Activated CD4-positive, alpha-beta T cell treated with anti-CD3 and anti-CD28 coated beads, Interleukin-2, Interleukin-6, amounts not matched to agents 100 ng/mL and 50 ng/mL, durations not matched to agents 16 hours and 8 hours (primary cell): ENCODE results near the gene GRIK5.
A peak's percentile ranks its signal among the peaks of the same experiment; 100 is the strongest.

Source experiments
- DNase-seq: peaks from one replicate; pipeline ENCODE4 v3.0.0-alpha.2; 2020

Gene GRIK5

DNA sequence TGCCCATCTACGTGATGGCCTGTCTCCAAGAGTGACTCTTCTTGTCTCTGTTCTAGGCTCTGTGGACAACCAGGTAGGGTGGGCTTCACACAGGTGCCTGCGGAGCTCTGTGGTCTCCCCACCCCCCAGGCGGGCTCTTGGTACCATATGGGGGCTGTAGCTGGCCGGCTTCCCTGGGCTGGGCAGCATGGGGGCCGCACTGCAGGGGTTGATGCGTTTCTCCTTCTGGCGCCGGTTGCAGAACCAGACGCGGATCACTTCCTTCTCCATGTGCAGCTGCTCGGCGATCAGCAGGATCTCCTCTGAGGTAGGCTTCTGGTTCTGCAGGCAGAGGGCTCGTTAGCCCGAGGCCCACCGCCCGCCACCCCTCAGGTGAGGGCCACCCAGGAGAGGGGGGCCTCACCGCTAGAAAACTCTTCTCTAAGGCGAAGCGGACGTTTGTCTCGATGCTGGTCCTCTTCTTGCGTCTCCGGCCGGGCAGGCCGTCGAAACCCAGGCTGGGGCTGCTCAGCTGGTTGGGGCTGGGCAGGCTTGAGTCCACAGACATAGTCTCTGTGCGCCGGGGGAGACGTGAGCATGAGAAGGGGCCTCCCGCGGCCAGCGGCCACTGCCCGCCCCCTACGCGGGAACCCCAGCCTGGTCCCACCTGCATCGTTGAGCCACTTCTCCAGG is 25.3 kb upstream of the GRIK5 start:
- no peak for DNase-seq

DNA sequence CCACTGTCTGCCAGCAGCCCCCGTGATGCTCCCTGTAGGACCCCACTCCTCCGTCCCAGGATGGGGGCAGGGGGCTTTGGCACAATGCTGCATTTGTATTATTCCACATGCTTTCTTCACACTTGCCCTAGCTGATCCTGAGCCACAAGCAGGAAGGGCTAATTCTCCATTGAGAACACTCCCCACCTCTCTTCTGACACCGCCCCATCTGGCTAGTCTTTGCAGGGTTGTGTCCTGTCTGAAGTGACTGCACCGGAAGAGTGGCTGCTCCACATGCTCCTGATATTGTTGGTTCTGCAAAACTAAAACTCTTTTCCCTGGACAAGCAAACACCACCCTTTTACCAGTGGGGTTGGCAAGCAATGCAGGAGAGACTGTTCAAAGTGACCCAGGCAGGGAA is 23.9 kb upstream of the GRIK5 start:
- DNase-seq, result no peak

DNA sequence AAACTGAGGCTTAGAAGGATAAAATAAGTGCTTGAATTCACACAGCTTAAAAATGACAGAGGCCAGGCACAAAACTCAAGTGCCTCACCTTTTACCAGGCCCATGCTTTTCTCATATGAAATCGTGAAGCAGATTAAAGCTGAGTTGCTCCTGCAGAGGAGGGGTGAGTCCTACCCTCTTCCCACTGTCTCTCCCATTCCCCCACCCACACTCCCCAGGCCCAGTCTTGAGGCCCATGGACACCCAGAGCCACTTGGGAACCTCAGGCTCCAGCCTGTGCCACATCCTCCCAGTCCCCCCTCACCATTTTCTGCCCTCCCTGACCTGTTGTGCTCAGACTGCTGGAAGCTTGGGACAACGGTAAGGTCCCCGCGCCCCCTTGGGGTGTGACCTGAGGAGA is 23.5 kb upstream of the GRIK5 start:
- no peak for DNase-seq

DNA sequence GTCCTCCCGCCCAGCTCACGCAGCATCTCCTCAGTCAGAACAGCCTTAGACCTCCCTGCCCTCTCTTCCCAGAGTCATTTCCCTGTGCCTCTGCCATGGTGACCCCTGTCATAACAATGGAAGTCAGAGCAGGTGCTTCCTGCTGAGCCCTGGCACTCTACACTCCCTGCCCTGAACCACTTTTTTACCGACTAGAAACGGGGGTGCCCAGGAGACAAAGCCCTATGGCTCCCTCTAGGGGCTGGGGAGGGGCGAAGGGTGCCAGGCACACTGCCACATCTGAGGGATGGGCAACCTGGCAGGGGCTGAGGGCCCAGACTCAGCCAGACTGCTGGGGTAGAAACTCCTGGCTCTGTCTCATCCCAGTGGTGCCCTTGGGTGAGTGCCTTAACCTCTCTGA is 22.3 kb upstream of the GRIK5 start:
- DNase-seq, result peak; percentile 70

DNA sequence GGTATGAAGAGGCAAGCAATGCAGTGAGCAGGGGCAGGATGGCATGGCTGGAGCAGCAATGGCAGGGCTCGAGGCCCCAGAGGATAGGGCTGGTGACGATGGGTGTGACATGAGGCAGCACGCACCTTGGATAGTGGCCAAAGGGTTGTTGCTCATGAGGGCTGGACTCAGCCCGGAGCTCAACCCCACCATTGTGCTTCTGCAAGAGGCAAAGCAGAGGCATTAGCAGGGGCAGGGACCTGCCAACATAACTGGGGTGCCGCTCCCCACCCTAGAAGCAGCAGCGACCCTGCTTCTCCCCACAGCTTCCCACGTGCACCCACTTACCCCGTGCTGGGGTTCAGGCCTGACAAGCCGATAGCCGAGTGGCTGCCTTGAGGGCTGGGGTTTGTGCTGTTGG is 21.7 kb upstream of the GRIK5 start:
- no peak for DNase-seq

DNA sequence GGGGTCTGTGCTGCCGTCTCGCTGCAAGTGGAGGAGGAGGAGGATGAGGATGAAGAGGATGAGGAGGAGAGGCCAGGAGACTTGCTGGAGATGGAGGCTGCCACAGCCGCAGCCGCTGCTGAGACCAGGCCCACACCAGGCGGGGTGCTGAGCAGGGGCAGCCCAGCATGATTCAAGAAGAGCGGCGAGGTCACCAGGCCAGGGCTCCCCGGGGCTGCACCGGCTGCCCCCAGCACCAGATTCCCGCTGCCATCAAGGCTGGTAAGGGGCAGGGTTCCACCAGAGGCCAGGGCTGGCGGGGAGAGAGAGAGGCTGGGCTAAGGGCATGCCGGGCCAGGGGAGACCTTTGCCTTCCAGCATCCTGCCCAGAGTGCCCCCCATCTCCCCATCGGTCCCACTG is 21.3 kb upstream of the GRIK5 start:
- no peak for DNase-seq

DNA sequence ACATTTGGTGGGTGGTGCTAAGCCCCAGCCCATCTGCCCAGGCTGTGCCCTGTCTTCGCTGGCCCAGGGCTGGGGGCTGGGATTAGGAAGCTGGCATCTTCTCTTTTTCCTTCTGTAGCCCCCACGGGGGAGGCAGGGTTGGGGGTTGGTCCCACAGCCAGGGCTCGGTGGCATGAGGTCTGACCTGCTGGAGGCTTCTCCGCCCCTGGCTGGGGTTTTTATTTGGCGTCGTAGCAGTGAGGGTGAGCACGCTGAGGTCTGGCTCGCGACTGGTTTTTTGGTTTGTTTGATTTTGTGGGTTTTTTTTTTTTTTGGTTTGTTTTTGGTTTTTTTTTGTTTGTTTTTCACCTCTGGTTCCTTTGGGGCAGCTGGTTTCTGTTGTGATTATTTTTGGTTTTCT is 20.7 kb upstream of the GRIK5 start:
- no peak for DNase-seq

DNA sequence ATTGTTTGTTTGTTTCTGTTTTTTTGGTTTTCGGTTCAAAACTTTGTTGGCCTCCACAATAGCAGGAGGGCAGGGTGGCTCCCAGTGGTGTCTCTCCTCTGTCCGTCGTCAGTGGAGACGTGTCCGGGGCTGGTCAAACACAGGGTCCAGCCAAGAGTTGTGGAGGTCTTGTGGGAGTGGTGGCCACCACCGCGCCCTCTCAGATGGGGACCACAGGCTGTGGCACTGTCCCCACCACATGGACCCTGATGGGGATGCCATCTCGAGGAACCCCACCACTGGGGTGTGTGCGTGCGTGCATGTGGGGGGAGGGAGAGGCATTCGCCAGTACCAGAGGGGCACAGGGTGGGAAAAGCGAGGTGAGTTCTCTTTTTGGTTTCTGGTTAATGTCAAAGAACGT is 19.8 kb upstream of the GRIK5 start:
- DNase-seq, result no peak

DNA sequence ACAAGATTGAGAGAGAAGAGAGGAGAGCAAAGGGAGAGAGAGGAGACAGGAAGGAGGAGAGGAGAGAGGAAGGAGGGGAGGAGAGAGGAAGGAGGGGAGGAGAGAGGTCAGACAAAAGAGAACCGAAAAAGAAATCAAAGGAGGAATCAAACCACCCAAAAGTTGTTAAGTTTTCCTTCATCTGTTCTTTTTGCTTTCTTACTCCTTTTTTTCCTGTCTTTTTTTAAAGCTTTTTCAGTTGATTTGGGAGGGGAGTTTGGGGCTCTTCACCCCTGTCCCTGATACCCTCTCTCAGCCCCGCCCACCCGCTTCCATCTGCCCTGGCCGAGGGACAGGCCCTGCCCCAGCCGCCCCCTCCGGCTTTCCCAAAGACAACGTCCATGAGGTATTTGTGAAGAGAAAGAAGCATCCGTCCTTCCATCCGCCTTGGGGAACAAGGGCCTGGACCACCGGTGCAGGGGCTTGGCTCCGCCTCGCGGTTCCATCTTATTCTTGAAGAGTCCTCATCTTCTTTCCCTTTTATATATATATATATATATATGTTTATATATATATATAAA is 19.3 kb upstream of the GRIK5 start:
- no peak for DNase-seq

DNA sequence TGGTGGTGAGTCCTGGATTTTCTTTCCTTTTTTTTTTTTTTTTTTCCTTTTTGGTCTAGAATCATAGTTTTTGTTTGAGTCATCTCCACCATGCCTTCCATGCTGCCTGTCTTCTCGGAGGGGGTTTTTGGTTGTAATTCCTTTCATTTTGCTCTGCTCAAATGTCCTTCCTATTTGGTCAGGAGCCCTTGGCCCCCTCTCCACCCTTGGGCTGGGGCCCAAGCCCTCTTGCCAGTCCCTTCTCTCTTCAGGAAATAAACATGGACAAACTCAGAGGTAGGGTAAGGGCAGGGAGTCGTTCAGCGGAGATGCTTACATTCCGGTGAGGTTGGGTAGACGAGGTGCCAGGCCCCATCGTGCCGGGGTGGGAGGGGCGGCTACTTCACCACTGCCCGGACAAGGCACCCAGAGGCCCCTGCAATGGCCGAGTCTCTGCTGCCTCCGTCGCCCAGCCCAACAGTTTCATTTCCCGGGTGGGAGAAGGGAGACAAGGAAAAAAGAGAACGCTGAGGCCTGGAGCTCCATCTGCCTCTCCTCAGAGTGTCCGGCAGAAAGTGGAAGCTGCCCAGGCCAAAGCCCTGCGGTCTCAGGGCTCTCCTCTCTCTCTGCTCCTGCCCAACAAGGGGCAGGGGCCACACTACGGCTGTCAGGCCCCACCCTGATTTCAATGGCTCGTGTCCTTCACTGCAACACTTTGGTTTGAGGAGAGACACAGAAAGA is 18.6 kb upstream of the GRIK5 start:
- no peak for DNase-seq

DNA sequence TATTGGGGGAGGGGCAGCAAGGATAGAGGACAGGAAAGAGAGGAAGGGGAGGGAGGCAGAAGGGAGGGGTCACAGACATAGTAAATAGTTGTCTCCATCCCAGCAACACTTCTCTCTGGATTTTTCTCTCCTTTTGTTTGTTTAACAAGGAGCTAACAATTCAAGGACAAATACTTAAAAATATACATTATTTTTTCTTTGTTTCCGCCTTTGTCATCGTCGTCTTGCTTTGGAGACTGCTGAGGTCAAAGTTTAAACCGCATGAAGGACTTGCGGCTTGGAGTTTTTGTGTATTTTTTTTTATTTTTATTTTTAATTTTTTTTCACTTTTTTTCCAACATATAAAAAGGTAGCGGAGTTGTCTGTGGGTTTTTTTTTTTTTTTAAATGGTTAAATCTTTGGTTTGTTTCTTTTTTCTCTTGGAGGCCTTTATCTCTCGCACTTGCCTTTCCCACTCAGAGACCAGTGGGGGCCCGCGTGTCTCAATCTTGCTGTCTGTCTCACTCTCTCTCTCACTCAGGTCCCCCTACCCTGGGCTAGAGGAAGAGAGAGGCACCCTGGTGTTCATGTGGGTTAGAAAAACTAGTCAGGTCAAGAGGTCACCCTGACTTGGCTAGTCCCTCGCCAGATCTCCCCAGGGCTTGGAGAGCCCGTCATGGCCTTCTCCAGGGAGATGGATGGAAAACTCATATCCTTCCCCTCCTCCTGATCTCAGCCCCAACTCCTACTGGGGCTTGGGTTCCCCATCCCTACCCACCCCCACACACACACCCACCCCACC is 17.0 kb upstream of the GRIK5 start:
- DNase-seq, result no peak

DNA sequence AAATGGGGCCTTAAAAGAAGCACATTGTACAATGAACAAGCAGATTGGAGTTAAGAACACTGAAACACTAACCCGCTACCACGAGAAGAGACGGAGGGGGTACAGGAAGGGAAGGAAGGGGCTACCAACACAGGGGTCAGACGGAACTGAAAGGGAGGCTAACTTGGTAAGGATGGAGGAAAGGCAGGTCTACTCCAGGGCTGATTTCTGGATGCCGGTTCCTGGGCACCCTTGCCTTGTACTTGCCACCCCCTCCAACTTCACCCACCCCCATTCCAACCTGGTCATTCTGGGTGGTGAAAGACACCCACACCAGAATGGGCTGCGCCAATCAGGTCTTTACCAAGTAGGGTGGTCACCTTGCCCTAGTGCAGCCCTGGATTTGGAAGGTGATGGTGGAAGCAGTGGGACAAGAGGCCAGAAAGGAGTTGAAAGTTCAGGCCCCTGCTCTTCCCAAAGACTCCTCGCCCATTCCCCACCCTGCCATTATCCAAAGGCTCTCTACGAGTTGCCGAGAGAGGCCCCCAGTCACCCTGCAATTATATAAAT is 16.3 kb upstream of the GRIK5 start:
- no peak for DNase-seq

DNA sequence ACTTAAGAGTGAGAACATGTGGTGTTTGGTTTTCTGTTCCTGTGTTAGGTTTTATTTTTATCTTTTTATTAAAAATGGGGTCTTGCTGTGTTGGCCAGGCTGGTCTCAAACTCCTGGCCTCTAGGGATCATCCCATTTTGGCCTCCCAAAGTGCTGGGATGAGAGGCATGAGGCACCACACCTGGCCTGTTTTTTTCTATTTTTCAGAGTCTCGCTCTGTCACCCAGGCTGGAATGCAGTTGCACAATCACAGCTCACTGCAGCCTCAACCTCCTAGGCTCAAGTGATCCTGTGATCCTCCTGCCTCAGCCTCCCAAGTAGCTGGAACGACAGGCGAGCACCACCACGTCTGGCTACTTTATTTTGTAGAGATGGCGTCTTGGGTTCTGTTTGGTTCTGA is 13.5 kb upstream of the GRIK5 start:
- DNase-seq, result no peak

DNA sequence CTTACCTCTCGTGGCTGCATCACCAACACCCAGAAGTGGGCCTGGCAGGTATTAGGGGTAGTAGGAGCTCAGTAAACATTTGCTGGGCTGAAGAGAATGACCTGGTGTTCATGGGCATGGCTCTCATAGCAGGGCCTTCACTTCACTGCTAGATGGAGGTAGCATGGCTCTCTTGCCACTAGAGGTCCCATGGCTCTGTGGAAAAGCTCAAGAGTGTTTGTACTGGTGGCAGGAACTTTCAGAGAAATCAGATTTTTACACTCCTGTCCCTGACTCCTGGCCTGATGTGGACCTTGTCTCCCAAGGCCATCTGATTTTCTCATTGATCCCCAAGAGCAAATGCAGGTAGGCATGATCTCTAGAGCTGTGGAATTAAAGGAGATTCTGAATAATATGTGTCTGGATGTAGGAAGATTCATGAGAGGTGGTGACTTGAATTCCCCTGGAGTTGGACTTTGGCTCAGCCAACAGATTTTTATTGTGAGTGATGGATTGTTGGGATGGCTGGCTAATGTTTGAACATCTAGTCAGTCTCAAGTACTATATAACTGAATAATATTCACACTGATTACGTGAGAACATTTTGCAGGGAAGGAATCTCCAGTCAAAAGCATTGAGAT is 11.7 kb upstream of the GRIK5 start:
- DNase-seq, result peak; percentile 32

DNA sequence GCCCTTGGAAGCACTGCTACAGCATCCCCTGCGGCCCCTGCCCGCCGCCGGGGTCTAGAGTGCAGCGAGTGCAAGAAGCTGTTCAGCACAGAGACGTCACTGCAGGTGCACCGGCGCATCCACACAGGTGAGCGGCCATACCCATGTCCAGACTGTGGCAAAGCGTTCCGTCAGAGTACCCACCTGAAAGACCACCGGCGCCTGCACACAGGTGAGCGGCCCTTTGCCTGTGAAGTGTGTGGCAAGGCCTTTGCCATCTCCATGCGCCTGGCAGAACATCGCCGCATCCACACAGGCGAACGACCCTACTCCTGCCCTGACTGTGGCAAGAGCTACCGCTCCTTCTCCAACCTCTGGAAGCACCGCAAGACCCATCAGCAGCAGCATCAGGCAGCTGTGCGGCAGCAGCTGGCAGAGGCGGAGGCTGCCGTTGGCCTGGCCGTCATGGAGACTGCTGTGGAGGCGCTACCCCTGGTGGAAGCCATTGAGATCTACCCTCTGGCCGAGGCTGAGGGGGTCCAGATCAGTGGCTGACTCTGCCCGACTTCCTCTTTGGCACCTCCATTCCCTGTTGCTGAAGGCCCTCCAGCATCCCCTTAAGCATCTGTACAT is 10.9 kb upstream of the GRIK5 start:
- DNase-seq, result no peak

DNA sequence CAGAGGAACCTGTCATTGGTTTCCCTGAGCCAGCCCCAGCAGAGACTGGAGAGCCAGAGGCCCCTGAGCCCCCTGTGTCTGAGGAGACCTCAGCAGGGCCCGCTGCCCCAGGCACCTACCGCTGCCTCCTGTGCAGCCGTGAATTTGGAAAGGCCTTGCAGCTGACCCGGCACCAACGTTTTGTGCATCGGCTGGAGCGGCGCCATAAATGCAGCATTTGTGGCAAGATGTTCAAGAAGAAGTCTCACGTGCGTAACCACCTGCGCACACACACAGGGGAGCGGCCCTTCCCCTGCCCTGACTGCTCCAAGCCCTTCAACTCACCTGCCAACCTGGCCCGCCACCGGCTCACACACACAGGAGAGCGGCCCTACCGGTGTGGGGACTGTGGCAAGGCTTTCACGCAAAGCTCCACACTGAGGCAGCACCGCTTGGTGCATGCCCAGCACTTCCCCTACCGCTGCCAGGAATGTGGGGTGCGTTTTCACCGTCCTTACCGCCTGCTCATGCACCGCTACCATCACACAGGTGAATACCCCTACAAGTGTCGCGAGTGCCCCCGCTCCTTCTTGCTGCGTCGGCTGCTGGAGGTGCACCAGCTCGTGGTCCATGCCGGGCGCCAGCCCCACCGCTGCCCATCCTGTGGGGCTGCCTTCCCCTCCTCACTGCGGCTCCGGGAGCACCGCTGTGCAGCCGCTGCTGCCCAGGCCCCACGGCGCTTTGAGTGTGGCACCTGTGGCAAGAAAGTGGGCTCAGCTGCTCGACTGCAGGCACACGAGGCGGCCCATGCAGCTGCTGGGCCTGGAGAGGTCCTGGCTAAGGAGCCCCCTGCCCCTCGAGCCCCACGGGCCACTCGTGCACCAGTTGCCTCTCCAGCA is 10.1 kb upstream of the GRIK5 start:
- DNase-seq, result no peak

DNA sequence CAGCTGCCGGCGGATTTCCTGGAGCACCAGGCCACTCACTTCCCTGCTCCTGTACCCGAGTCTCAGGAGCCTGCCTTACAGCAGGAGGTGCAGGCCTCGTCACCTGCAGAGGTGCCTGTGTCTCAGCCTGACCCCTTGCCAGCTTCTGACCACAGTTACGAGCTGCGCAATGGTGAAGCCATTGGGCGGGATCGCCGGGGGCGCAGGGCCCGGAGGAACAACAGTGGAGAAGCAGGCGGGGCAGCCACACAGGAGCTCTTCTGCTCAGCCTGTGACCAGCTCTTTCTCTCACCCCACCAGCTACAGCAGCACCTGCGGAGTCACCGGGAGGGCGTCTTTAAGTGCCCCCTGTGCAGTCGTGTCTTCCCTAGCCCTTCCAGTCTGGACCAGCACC is 9.3 kb upstream of the GRIK5 start:
- DNase-seq, result no peak

DNA sequence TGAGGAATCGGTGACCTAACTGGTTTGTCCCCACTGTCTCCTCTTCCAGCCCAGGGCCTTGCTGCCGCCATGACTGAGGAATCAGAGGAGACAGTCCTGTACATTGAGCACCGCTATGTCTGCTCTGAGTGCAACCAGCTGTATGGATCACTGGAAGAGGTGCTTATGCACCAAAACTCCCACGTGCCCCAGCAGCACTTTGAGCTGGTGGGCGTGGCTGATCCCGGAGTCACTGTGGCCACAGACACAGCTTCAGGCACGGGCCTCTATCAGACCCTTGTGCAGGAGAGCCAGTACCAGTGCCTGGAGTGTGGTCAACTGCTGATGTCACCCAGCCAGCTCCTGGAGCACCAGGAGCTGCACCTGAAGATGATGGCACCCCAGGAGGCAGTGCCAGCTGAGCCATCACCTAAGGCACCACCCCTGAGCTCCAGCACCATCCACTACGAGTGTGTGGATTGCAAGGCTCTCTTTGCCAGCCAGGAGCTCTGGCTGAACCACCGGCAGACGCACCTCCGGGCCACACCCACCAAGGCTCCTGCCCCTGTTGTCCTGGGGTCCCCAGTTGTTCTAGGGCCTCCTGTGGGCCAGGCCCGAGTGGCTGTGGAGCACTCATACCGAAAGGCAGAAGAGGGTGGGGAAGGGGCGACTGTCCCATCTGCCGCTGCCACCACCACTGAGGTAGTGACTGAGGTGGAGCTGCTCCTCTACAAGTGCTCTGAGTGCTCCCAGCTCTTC is 8.7 kb upstream of the GRIK5 start:
- DNase-seq, result no peak

DNA sequence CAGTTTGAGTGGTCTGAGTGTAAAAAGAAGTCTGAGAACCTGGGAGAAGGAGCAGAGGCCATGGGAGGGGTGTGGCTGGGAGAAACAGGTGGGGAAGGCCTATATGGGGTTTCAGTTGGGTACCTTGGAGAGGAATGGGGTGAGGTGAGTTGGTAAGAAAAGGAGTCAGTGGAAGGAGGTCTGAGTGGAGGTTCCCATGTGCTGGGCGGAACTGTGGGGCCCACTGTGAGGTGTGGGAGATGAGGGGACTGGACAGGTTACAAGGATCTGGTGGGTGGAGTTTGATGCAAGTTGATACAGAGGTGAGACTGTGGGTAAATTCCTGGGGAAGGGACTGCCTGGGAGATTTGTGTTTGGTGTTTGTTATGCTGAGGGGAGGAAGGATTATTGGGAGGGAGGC is 8.1 kb upstream of the GRIK5 start:
- no peak for DNase-seq

DNA sequence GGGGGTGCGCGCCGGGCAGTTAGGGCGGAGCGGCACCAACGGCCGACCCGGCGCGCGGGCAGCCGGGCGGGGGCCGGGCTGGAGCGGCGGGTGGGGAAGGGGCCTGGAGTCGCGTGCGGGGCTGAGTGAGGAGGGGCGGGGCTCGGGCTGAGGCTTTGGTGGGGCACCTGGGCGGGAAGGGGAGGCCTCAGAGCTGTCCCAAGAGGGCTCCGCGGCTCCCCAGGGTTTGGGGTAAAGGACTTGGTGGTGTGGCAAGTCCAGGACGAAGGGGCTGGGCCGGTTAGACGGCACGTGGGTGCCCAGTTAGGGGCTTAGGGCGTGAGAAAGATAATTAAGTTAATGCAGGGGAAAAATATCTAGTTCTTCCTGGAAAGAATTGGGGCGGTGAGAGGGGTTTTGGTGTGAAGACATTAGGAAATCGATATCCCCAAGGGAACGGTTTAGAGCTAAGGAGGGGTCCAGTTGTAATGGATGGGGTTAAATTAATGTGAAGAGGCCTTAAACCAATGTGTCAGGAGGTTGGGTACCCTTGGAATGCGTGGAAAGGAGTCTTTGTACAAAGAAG is 6.5 kb upstream of the GRIK5 start:
- DNase-seq, result no peak
